HFF-Myc (cell line): ENCODE data around the gene ACACB.

Experiments
- DNase-seq: peaks from one replicate; pipeline ENCODE4 v3.0.0-alpha.2; 2011; ENCODE audit warnings: low read depth; ENCODE audit errors: extremely low read depth
- H3K4me3 ChIP-seq: replicated peaks from 2 replicates; pipeline ENCODE4 v1.5.1; 2011; ENCODE audit warnings: low read depth, mild to moderate bottlenecking, control low read depth, low read length
- CTCF ChIP-seq: IDR thresholded peaks from 2 replicates; pipeline ENCODE4 v1.5.1; 2012; ENCODE audit warnings: mild to moderate bottlenecking, low read depth, low read length, control low read depth; ENCODE audit errors: missing control alignments

The ACACB gene

GRCh38 chr12:109097435-109098182 lies 18.8 kb upstream of the ACACB start, which contains the start of gene UNG:
UNG (plus strand) TSS chr12:109097597; CDS start chr12:109097680, 83 bp downstream.
- peak; percentile 78 for DNase-seq
- peak within 1 kb of the TSS; percentile 81 for H3K4me3 ChIP-seq
- TF ChIP-seq CTCF = no peak

DNA sequence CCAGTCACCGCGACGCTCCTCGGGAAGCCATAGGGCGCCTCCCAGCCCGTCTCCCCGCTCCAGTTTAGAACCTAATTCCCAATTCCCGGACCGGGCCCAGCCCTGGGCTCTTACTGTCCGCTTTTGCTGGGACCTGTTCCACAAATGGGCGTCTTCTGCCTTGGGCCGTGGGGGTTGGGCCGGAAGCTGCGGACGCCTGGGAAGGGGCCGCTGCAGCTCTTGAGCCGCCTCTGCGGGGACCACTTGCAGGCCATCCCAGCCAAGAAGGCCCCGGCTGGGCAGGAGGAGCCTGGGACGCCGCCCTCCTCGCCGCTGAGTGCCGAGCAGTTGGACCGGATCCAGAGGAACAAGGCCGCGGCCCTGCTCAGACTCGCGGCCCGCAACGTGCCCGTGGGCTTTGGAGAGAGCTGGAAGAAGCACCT lies 18.2 kb upstream of the ACACB start:
- H3K4me3 ChIP-seq = peak overlapping the region; percentile 81
- no peak for TF ChIP-seq CTCF
- no peak for DNase-seq

- no peak for TF ChIP-seq CTCF
- DNase-seq = no peak
- H3K4me3 ChIP-seq = peak overlapping the region; percentile 81
Measured at GRCh38 chr12:109098651-109099050, 17.7 kb upstream of the ACACB start.

- H3K4me3 ChIP-seq = peak overlapping the region; percentile 81
- TF ChIP-seq CTCF = no peak
- DNase-seq = no peak
Measured at GRCh38 chr12:109099431-109100020, 16.9 kb upstream of the ACACB start.

GRCh38 chr12:109100741-109101140 lies 15.6 kb upstream of the ACACB start:
- no peak for DNase-seq
- no peak for TF ChIP-seq CTCF
- no peak overlapping the region for H3K4me3 ChIP-seq

DNA sequence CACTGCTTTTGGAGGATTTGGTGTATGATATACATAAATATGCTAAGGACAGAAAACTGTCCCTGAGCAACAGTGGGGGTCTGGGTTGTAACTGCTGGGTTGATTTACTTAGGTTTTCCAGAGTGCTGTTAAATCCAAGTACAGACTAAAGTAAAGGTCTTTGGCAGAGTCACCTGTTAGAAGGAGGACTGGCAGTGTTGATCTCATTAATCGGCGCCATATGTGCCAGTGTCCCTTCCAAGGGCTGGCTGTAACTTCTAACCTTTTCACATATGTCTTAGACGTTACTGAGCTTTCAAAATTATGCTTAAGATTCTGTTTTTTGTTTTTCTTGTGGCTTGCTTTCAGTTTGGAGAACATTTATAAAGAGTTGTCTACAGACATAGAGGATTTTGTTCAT lies 13.9 kb upstream of the ACACB start:
- DNase-seq = no peak
- no peak overlapping the region for H3K4me3 ChIP-seq
- TF ChIP-seq CTCF = no peak
